Heart left ventricle (tissue), 13 donors: Measurements from ENCODE around the gene HSD17B14.

Source experiments
- POLR2A ChIP-seq, 2 donors: fragments of 450-650 bp; IDR thresholded peaks; one replicate each; pipeline ENCODE4 v1.6.1; 2017; ENCODE audit warnings: antibody characterized with exemption in 2 of 2, mild to moderate bottlenecking in 2 of 2, moderate library complexity in 2 of 2
- TF ChIP-seq, protein P1 (sequence below), 12 donors: fragments of 200-600 bp; sonication (generic) in 4 of 12; IDR thresholded peaks; one replicate each; pipeline versions ENCODE4 v1.5.0 to v1.8.0; 2018 to 2022; ENCODE audit warnings: antibody characterized with exemption in 12 of 12, mild to moderate bottlenecking in 5 of 12
- donor health status: ischemic (EF 13 %, LVEDD 7.1; RV severe dilation, severe dysfunction).
- donor health status: DM: no; HTN: yes; CAD: no.
- donor health status: DM: no; HTN: no; CAD: no.
- donor health status: ischemic (EF 25% LVEDD 6.9; RV normal size, moderate dysfunction).
- donor health status: ischemic (EF 25% LVEDD 5.7; RV mildly dilated, moderate dysfunction).
- donor health status: ischemic (EF 35%, LVEDD 5.7; RV mildly dilated, moderate dysfunction).
- donor health status: nonischemic (EF 11% LVEDD 7.7; RV severe dilation, severe dysfunction).
- donor health status: DM: yes; HTN: yes; CAD: no.
- donor health status: PGD.
- donor health status: ischemic (EF 29% LVEDD 5.4; RV normal size, mild dysfunction).
- donor health status: nonischemic (EF 23%, LVEDD 6.1; RV moderate dilation, normal function).

DNA sequence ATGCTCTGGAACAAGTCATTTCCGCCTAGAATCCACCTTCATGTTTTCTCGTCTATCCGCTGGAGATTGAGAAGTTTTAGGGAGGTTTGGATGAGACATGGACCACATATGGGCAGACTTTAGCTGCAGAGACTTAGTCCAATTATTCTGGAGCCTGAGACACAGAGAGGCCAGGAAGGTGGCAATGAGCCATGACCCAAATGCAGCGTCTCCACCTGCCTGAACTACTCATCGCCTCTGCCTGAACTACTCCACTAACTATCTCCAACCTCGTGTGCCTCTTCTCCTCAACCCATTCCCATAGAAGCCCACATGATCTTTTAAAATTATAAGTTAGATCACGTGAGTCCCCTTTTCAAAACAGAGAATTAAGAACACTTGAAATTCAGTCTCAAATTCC is 26.5 kb upstream of the HSD17B14 start:
- TF ChIP-seq, protein P1, sequence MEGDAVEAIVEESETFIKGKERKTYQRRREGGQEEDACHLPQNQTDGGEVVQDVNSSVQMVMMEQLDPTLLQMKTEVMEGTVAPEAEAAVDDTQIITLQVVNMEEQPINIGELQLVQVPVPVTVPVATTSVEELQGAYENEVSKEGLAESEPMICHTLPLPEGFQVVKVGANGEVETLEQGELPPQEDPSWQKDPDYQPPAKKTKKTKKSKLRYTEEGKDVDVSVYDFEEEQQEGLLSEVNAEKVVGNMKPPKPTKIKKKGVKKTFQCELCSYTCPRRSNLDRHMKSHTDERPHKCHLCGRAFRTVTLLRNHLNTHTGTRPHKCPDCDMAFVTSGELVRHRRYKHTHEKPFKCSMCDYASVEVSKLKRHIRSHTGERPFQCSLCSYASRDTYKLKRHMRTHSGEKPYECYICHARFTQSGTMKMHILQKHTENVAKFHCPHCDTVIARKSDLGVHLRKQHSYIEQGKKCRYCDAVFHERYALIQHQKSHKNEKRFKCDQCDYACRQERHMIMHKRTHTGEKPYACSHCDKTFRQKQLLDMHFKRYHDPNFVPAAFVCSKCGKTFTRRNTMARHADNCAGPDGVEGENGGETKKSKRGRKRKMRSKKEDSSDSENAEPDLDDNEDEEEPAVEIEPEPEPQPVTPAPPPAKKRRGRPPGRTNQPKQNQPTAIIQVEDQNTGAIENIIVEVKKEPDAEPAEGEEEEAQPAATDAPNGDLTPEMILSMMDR (IDR thresholded peaks at IDR 0.05) = no peak
- TF ChIP-seq POLR2A (IDR thresholded peaks at IDR 0.05) = no peak
